GM12875 (cell line): Measurements from ENCODE around the gene SWAP70.

Experiments
- H3K4me3 ChIP-seq: one replicate; pipeline ENCODE4 v1.5.1; 2011; ENCODE audit warnings: low read depth, low read length, control low read depth
- TF ChIP-seq, protein P1 (sequence below): IDR thresholded peaks from 2 replicates; pipeline ENCODE4 v1.5.1; 2011; ENCODE audit warnings: low read depth, mild to moderate bottlenecking, control low read depth, inconsistent platforms, low read length, moderate library complexity, borderline replicate concordance; ENCODE audit not compliant: insufficient read depth

SWAP70 gene

DNA sequence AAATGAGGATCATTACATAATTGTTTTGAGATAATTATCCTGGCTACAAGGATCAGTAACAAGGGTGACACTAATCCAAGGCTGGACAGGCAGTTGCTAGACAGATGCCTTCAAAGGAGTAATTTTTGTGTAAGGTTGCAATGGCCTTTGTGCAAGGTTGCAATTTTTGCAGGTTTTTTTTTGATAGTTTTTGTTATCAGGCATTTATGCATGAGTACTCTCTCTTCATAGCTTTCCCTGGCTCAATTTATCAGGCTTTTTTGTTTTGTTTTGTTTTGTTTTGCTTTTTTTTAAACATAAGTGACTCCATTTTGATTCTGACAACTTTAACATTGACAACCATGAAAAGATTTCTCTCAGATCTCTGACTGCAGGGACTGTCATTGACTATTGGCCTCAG lies 110.2 kb downstream of the SWAP70 start:
- H3K4me3 ChIP-seq, result no peak overlapping the region
- TF ChIP-seq, protein P1, sequence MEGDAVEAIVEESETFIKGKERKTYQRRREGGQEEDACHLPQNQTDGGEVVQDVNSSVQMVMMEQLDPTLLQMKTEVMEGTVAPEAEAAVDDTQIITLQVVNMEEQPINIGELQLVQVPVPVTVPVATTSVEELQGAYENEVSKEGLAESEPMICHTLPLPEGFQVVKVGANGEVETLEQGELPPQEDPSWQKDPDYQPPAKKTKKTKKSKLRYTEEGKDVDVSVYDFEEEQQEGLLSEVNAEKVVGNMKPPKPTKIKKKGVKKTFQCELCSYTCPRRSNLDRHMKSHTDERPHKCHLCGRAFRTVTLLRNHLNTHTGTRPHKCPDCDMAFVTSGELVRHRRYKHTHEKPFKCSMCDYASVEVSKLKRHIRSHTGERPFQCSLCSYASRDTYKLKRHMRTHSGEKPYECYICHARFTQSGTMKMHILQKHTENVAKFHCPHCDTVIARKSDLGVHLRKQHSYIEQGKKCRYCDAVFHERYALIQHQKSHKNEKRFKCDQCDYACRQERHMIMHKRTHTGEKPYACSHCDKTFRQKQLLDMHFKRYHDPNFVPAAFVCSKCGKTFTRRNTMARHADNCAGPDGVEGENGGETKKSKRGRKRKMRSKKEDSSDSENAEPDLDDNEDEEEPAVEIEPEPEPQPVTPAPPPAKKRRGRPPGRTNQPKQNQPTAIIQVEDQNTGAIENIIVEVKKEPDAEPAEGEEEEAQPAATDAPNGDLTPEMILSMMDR, result no peak

DNA sequence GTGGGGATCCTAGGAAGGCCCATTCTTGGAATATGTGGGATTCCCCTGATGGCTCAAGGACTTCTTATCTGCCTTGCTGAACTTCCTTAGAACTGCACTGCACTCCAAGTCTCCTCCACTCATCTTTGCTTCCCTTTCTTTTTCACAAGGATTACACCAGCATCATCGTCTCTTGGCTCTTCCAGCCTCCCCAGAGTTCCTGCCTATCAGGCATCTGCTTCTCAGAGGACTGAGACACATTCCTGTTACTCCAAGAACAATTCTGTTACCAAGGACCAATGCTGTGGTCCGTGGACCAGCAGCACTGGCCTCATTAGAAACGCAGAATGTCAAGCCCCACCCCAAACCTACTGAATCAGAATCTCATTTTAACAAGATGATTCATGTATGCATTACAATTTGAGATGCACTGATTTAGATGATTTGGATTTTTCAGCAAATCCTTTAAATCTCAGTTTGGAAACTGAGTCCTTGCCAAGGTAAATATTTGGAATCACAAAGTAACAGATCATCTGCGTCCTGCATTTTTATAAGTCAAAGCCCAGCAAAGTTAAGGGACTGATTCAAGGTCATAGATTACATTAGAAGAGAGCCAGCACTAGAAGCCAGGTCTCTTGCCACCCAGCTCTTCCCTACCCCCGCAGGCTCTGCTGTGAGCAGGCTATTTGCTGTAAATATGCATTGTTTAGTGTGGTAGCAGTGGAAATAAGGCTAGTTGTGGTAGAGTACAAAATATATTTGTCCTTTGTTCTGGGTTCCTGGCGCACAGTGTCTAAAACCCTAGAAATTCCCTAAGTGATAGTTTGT lies 110.9 kb downstream of the SWAP70 start:
- H3K4me3 ChIP-seq, result no peak overlapping the region
- TF ChIP-seq, protein P1, result no peak

DNA sequence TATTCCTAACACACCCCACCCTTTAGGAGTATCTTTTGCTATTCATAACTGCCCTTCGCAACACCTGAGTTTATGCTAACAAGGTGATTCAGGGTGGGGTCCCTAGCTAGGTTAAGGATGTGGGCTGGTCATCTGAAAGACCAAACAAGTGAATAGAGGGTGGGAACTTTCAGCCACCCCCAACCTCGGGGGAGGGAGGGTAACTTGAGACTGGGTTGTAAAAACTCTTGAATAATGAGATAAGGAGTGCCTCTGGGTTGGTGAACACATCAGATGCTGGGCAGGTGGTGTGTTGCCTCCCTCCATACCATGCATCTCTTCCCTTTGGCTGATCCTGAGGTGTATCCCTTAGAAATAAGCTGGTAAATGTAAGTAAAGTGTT lies 111.5 kb downstream of the SWAP70 start:
- TF ChIP-seq, protein P1, result no peak
- H3K4me3 ChIP-seq, result no peak overlapping the region

- H3K4me3 ChIP-seq, result no peak overlapping the region
- TF ChIP-seq, protein P1, result no peak
These were observed 112.3 kb downstream of the SWAP70 start for GRCh38 chr11:9776203-9776602.

DNA sequence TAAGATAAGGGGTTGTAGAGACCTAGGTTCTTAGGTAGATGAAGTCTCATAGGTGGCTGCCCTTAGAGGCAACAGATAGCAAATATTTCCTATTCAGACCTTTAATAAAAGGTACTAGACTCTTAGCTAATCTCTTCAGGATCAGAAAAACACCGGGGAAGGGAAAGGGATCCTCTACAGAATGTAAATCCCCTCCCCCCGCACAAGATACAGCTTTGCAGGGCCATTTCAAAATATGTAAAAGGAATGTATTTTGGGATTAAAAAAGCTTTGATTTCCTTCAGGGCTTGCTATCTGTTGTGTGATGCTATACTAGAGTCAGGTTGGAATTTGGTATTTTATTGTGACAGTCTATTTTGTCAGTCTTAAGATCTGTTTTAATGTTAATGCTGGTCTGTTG lies 113.2 kb downstream of the SWAP70 start:
- TF ChIP-seq, protein P1, result no peak
- no peak overlapping the region for H3K4me3 ChIP-seq

DNA sequence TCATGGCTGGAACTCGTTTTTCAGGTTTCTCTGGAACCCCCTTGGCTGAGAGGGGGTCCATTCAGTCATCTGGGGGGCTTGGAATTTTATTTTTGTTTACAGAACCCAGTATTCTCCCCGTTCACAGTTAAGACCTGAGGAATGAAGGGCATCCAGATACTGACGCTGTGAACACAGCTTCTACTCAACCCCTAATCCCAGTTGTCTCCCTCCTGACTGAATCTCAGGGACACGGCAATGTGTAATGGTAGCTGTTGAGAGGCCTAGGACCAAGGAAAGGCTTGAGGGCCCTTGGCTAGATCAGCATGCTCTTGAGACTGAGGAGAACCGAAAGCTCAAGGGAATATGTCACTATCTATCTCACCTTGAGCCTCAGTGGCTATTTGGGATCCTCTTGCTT lies 113.6 kb downstream of the SWAP70 start:
- H3K4me3 ChIP-seq, result no peak overlapping the region
- TF ChIP-seq, protein P1, result no peak

DNA sequence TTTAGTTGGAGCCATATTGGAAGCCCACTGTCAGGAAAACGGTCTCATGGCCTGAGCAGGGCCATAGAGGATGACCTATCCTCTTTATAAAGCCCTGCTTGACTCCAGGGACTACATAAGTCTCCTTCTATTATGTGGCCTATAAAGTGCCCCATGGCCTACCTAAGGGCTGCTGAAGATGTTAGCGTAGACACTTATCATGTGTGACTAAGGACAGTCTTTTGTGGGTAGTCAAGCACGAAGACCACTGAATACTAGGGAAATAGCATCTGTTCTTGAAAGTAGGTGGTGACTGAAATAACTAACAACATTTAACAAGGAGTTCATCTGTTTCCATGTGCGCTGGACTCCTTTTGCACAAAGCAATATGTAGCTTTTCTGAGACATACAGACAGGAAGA lies 117.1 kb downstream of the SWAP70 start:
- TF ChIP-seq, protein P1, result no peak
- H3K4me3 ChIP-seq, result no peak overlapping the region
